H9 (cell line): Measurements from ENCODE around the gene ALMS1. TPM values are rescaled to one million over a fixed set of nuclear protein-coding genes. Genes with fewer than 3 reads are reported as not detected.

Experiments used
- DNase-seq: peaks from one replicate; pipeline ENCODE4 v3.0.0-alpha.2; 2017
- H2AFZ ChIP-seq: one replicate; pipeline ENCODE4 v1.6.1; 2013; ENCODE audit warnings: mild to moderate bottlenecking, low read length, control low read depth, moderate library complexity
- H2AK5ac ChIP-seq: 2 replicates; pipeline ENCODE4 v1.6.1; 2013; ENCODE audit warnings: low read length, control low read depth, mixed read lengths; ENCODE audit not compliant: insufficient read length
- H2BK120ac ChIP-seq: one replicate; pipeline ENCODE4 v1.6.1; 2013; ENCODE audit warnings: low read depth, mild to moderate bottlenecking, low read length, control low read depth, inconsistent platforms; ENCODE audit not compliant: poor library complexity, severe bottlenecking
- H2BK12ac ChIP-seq: 2 replicates; pipeline ENCODE4 v1.6.1; 2013; ENCODE audit warnings: low read length, control low read depth, mixed read lengths, low read depth; ENCODE audit not compliant: insufficient read length
- H2BK15ac ChIP-seq: 2 replicates; pipeline ENCODE4 v1.6.1; 2013; ENCODE audit warnings: low read depth, low read length, control low read depth
- H2BK20ac ChIP-seq: one replicate; pipeline ENCODE4 v1.6.1; 2013; ENCODE audit warnings: low read depth, mild to moderate bottlenecking, low read length, control low read depth, inconsistent platforms; ENCODE audit not compliant: poor library complexity, severe bottlenecking
- H2BK5ac ChIP-seq: 2 replicates; pipeline ENCODE4 v1.6.1; 2013; ENCODE audit warnings: low read length, control low read depth, mixed read lengths; ENCODE audit not compliant: insufficient read length
- H3K14ac ChIP-seq: 2 replicates; pipeline ENCODE4 v1.6.1; 2013; ENCODE audit warnings: low read length, control low read depth; ENCODE audit not compliant: insufficient read depth
- H3K18ac ChIP-seq: 2 replicates; pipeline ENCODE4 v1.6.1; 2013; ENCODE audit warnings: low read depth, mild to moderate bottlenecking, mixed read lengths, low read length, control low read depth; ENCODE audit not compliant: insufficient read length
- H3K23ac ChIP-seq: 2 replicates; pipeline ENCODE4 v1.6.1; 2013; ENCODE audit warnings: low read length, control low read depth, mixed read lengths, low read depth; ENCODE audit not compliant: insufficient read length
- H3K23me2 ChIP-seq: 2 replicates; pipeline ENCODE4 v1.6.1; 2013; ENCODE audit warnings: low read depth, mild to moderate bottlenecking, mixed read lengths, low read length, control low read depth; ENCODE audit not compliant: insufficient read length, poor library complexity, severe bottlenecking
- H3K27ac ChIP-seq: 2 replicates; pipeline ENCODE4 v1.5.1; 2013; ENCODE audit warnings: low read length, control low read depth, mixed read lengths, low read depth; ENCODE audit not compliant: insufficient read length
- H3K27me3 ChIP-seq: 2 replicates; pipeline ENCODE4 v1.6.1; 2013; ENCODE audit warnings: low read length, control low read depth, inconsistent platforms; ENCODE audit not compliant: insufficient read depth
- H3K4ac ChIP-seq: 2 replicates; pipeline ENCODE4 v1.6.1; 2013; ENCODE audit warnings: low read depth, mild to moderate bottlenecking, control low read depth, inconsistent platforms, low read length, moderate library complexity
- H3K4me1 ChIP-seq: 2 replicates; pipeline ENCODE4 v1.6.1; 2013; ENCODE audit warnings: low read length, control low read depth, inconsistent platforms; ENCODE audit not compliant: insufficient read depth
- H3K4me2 ChIP-seq: 2 replicates; pipeline ENCODE4 v1.6.1; 2013; ENCODE audit warnings: low read length, control low read depth, mixed read lengths; ENCODE audit not compliant: insufficient read length, insufficient read depth
- H3K56ac ChIP-seq: 2 replicates; pipeline ENCODE4 v1.6.1; 2013; ENCODE audit warnings: low read depth, mild to moderate bottlenecking, mixed read lengths, low read length, control low read depth; ENCODE audit not compliant: insufficient read length
- H3K79me1 ChIP-seq: 2 replicates; pipeline ENCODE4 v1.6.1; 2013; ENCODE audit warnings: low read depth, mild to moderate bottlenecking, moderate library complexity, low read length, control low read depth, inconsistent platforms; ENCODE audit not compliant: insufficient read depth, poor library complexity, severe bottlenecking
- H3K79me2 ChIP-seq: 2 replicates; pipeline ENCODE4 v1.6.1; 2013; ENCODE audit warnings: low read length, control low read depth, inconsistent platforms; ENCODE audit not compliant: insufficient read depth
- H3K9ac ChIP-seq: 2 replicates; pipeline ENCODE4 v1.6.1; 2013; ENCODE audit warnings: low read length, control low read depth, mixed read lengths; ENCODE audit not compliant: insufficient read length; ENCODE audit errors: extremely low read depth
- H3K9me3 ChIP-seq: one replicate; pipeline ENCODE4 v1.6.1; 2013; ENCODE audit warnings: low read depth, low read length, inconsistent platforms; ENCODE audit not compliant: control insufficient read depth
- H3T11ph ChIP-seq: one replicate; pipeline ENCODE4 v1.6.1; 2013; ENCODE audit warnings: mild to moderate bottlenecking, low read length, control low read depth, inconsistent platforms
- H4K20me1 ChIP-seq: one replicate; pipeline ENCODE4 v1.6.1; 2013; ENCODE audit not compliant: control insufficient read depth, insufficient read length, insufficient read depth
- H4K5ac ChIP-seq: 2 replicates; pipeline ENCODE4 v1.6.1; 2013; ENCODE audit warnings: low read depth, mild to moderate bottlenecking, mixed read lengths, low read length, control low read depth; ENCODE audit not compliant: insufficient read length
- H4K8ac ChIP-seq: replicated peaks from 2 replicates; pipeline ENCODE4 v1.6.1; 2013; ENCODE audit warnings: low read length, control low read depth, mixed read lengths, low read depth; ENCODE audit not compliant: insufficient read length
- H4K91ac ChIP-seq: 2 replicates; pipeline ENCODE4 v1.6.1; 2013; ENCODE audit warnings: low read depth, mild to moderate bottlenecking, moderate library complexity, mixed read lengths, low read length, control low read depth; ENCODE audit not compliant: insufficient read length
- H3K27ac Mint-ChIP-seq, 3 experiments: 2 replicates in 2 of 3; 3 replicates in 1 of 3; pipeline ENCODE4 v1.8.0; 2020 to 2021; ENCODE audit warnings: mixed read lengths in 3 of 3, mild to moderate bottlenecking in 1 of 3, moderate library complexity in 1 of 3
- H3K27me3 Mint-ChIP-seq: 2 replicates; pipeline ENCODE4 v1.8.0; 2021; ENCODE audit warnings: low read depth, mild to moderate bottlenecking, moderate library complexity, mixed read lengths
- H3K36me3 Mint-ChIP-seq, 3 experiments: 2 replicates in 2 of 3; 3 replicates in 1 of 3; pipeline ENCODE4 v1.8.0; 2020 to 2021; ENCODE audit warnings: low read depth in 3 of 3, mixed read lengths in 3 of 3; ENCODE audit not compliant: insufficient read depth in 1 of 3
- H3K4me1 Mint-ChIP-seq, 2 experiments: 2 replicates each; pipeline ENCODE4 v1.8.0; 2020; ENCODE audit warnings: mixed read lengths in 2 of 2
- H3K4me3 Mint-ChIP-seq, 2 experiments: 2 replicates in 1 of 2; 3 replicates in 1 of 2; pipeline ENCODE4 v1.8.0; 2020 to 2021; ENCODE audit warnings: mild to moderate bottlenecking in 2 of 2, mixed read lengths in 2 of 2, moderate library complexity in 1 of 2
- H3K9me3 Mint-ChIP-seq, 2 experiments: 2 replicates in 1 of 2; 3 replicates in 1 of 2; pipeline ENCODE4 v1.8.0; 2020; ENCODE audit warnings: mild to moderate bottlenecking in 2 of 2, mixed read lengths in 2 of 2, moderate library complexity in 1 of 2
- CTCF ChIP-seq: fragments of 200-600 bp; sonication (generic); conservative IDR thresholded peaks from 3 replicates; pipeline ENCODE4 v1.8.0; 2021; ENCODE audit warnings: antibody characterized with exemption, mild to moderate bottlenecking
- WGBS: extraction: QIAGEN DNeasy Blood & Tissue Kit; methylation state at CpG from one replicate; pipeline ENCODE4 v1.1.7; 2013; ENCODE audit warnings: missing lambda C conversion rate, low lambda C conversion rate, mixed read lengths; ENCODE audit not compliant: insufficient read length; ENCODE audit errors: extremely low coverage; 5-methylcytosine and 5-hydroxymethylcytosine counted together
- total RNA-seq: library from RNA; stranded (reverse); gene quantifications from 2 replicates; pipeline ENCODE4 v1.2.1, GENCODE V29; 2021

Gene ALMS1
- total RNA-seq, 1 experiment from 2014 or later, result 36.2 TPM

GRCh38 chr2:73593680-73594079, 208.0 kb downstream of the ALMS1 start:
- no peaks in the 10 kb centered on the region for H3K27me3 Mint-ChIP-seq
- Histone ChIP-seq H2AFZ (no peak overlapping the region), H3K4me1 (no peaks in the 10 kb centered on the region), H3K27me3 (no peaks in the 10 kb centered on the region), H4K5ac (no peak overlapping the region), H3K23ac (no peak overlapping the region), H3T11ph (no peak overlapping the region), H2AK5ac (no peak overlapping the region), H3K79me1 (no peaks in the 10 kb centered on the region), H3K23me2 (no peaks in the 10 kb centered on the region), H2BK120ac (no peak overlapping the region), H4K91ac (no peak overlapping the region), H3K9me3 (no peaks in the 10 kb centered on the region), H4K20me1 (no peaks in the 10 kb centered on the region), H3K4ac (no peak overlapping the region), H3K79me2 (no peaks in the 10 kb centered on the region), H4K8ac (no peak overlapping the region), H3K14ac (no peak overlapping the region), H2BK5ac (no peak overlapping the region), H2BK15ac (no peak overlapping the region), H3K18ac (no peak overlapping the region), H3K4me2 (no peak overlapping the region), H3K27ac (no peak overlapping the region), H2BK12ac (no peak overlapping the region), H2BK20ac (no peak overlapping the region), H3K9ac (no peak overlapping the region), H3K56ac (no peak overlapping the region)
- WGBS, result no CpG with 5 or more reads among the region's 2 CpGs
- peaks cover 4 to 10% of the 10 kb centered on the region in 2 experiments; a peak in 3 of 5 replicates for H3K9me3 Mint-ChIP-seq
- H3K36me3 Mint-ChIP-seq, result peaks cover 9 to 20% (median 12%) of the 10 kb centered on the region in 3 experiments; a peak in 6 of 7 replicates
- no peak overlapping the region for H3K4me3 Mint-ChIP-seq
- no peaks in the 10 kb centered on the region for H3K4me1 Mint-ChIP-seq
- no peak overlapping the region for H3K27ac Mint-ChIP-seq
- no peak for TF ChIP-seq CTCF
- no peak for DNase-seq
